Gastroesophageal sphincter (tissue), 4 donors: ENCODE measurements around the gene ADM2. TPM values are rescaled to one million over a fixed set of nuclear protein-coding genes. Genes with fewer than 3 reads are reported as not detected.

ENCODE experiments used
- ATAC-seq: fragments of 150-250 bp; one replicate; pipeline ENCODE4 v1.9.1; 2016; ENCODE audit warnings: mild to moderate bottlenecking, moderate library complexity
- H3K27ac ChIP-seq, 4 donors: fragments of 200-600 bp; sonication (generic) in 3 of 4; 1 replicate in 3 of 4; 2 replicates in 1 of 4; pipeline ENCODE4 v1.5.1; 2016 to 2019
- H3K27me3 ChIP-seq: fragments of 200-600 bp; sonication (generic); one replicate; pipeline ENCODE4 v1.5.1; 2019
- H3K36me3 ChIP-seq, 2 donors: fragments of 200-600 bp; sonication (generic); one replicate each; pipeline ENCODE4 v1.5.1; 2019; ENCODE audit warnings: control low read depth in 1 of 2
- H3K4me1 ChIP-seq, 3 donors: fragments of 200-600 bp; sonication (generic); 1 replicate in 2 of 3; 2 replicates in 1 of 3; pipeline ENCODE4 v1.5.1; 2016 to 2019; ENCODE audit warnings: control low read depth in 2 of 3
- H3K4me3 ChIP-seq, 2 donors: fragments of 200-600 bp; sonication (generic); one replicate each; pipeline ENCODE4 v1.5.1; 2019; ENCODE audit warnings: mild to moderate bottlenecking in 1 of 2, moderate library complexity in 1 of 2
- H3K9me3 ChIP-seq, 3 donors: fragments of 200-600 bp; sonication (generic); one replicate each; pipeline ENCODE4 v1.5.1; 2017 to 2019; ENCODE audit warnings: control low read depth in 2 of 3
- CTCF ChIP-seq, 4 experiments: fragments of 200-600 bp in 2 of 4; fragments of 450-650 bp in 2 of 4; sonication (generic) in 1 of 4; IDR thresholded peaks; one replicate each; pipeline ENCODE4 v1.5.1; 2017 to 2019; ENCODE audit warnings: antibody characterized with exemption in 4 of 4, mild to moderate bottlenecking in 2 of 4, moderate library complexity in 2 of 4
- EP300 ChIP-seq: sonication (generic); formaldehyde crosslinking; IDR thresholded peaks from one replicate; pipeline ENCODE4 v1.6.1; 2017; ENCODE audit warnings: antibody characterized with exemption, mild to moderate bottlenecking
- POLR2A ChIP-seq, 2 donors: fragments of 450-650 bp; IDR thresholded peaks; one replicate each; pipeline ENCODE4 v1.6.1; 2017; ENCODE audit warnings: antibody characterized with exemption in 2 of 2, mild to moderate bottlenecking in 2 of 2, moderate library complexity in 1 of 2
- POLR2AphosphoS5 ChIP-seq: sonication (generic); formaldehyde crosslinking; IDR thresholded peaks from one replicate; pipeline ENCODE4 v1.6.1; 2017; ENCODE audit warnings: antibody characterized with exemption
- WGBS, 2 donors: methylation state at CpG; one replicate each; pipeline ENCODE4 v1.1.5; 2018; ENCODE audit warnings: low coverage in 1 of 2; 5-methylcytosine and 5-hydroxymethylcytosine counted together
- total RNA-seq, 4 donors: library from RNA; depleted of rRNA; stranded (reverse); fragments of >200 nt; gene quantifications; one replicate each; pipeline ENCODE4 v1.1.0, GENCODE V29; 2016

Gene ADM2
- total RNA-seq, 4 donors from 2014 or later: 0.40 TPM; not detected in 3

- no peaks in the 10 kb centered on the region for H3K27me3 ChIP-seq
- H3K4me1 ChIP-seq: peaks cover 4 to 36% (median 23%) of the 10 kb centered on the region in 3 donors
- no peak overlapping the region for H3K27ac ChIP-seq
- TF ChIP-seq CTCF (IDR thresholded peaks at IDR 0.05) (no peak), POLR2A (IDR thresholded peaks at IDR 0.05) (no peak), EP300 (no peak), POLR2AphosphoS5 (no peak)
- no peak for ATAC-seq
- no CpG with 5 or more reads among the region's 44 CpGs for WGBS, 2 donors
- no peaks in the 10 kb centered on the region for H3K9me3 ChIP-seq
- no peak overlapping the region for H3K4me3 ChIP-seq
- peaks cover 0 to 42% of the 10 kb centered on the region in 2 donors for H3K36me3 ChIP-seq
These were observed 23.2 kb downstream of the ADM2 start for GRCh38 chr22:50504369-50505211.

GRCh38 chr22:50505276-50505775, 24.0 kb downstream of the ADM2 start:
- no peak overlapping the region for H3K4me3 ChIP-seq

GRCh38 chr22:50505776-50506610, 24.6 kb downstream of the ADM2 start:
- Histone ChIP-seq H3K4me3 (peak overlapping the region in 1 of 2 donors; percentile 93), H3K27me3 (no peaks in the 10 kb centered on the region), H3K9me3 (no peaks in the 10 kb centered on the region), H3K27ac (peak overlapping the region in 1 of 4 donors; percentile 91), H3K4me1 (peaks cover 4 to 44% (median 23%) of the 10 kb centered on the region in 3 donors), H3K36me3 (peaks cover 0 to 42% of the 10 kb centered on the region in 2 donors)
- ATAC-seq: no peak
- TF ChIP-seq POLR2AphosphoS5 (no peak), CTCF (IDR thresholded peaks at IDR 0.05) (no peak), POLR2A (IDR thresholded peaks at IDR 0.05) (no peak), EP300 (no peak)
- WGBS, 2 donors: 100% methylated on average over 1 of the region's 41 CpGs; no CpG with 5 or more reads in 1 of the 2 donors

More at GRCh38 chr22:50505276-50505775, 24.0 kb downstream of the ADM2 start:
- peaks cover 4 to 44% (median 23%) of the 10 kb centered on the region in 3 donors for H3K4me1 ChIP-seq
- TF ChIP-seq CTCF (IDR thresholded peaks at IDR 0.05): no peak
- TF ChIP-seq POLR2AphosphoS5: no peak
- TF ChIP-seq EP300: no peak
- TF ChIP-seq POLR2A (IDR thresholded peaks at IDR 0.05): no peak
- ATAC-seq: no peak
- H3K27ac ChIP-seq: no peak overlapping the region
- no peaks in the 10 kb centered on the region for H3K9me3 ChIP-seq
- H3K27me3 ChIP-seq: no peaks in the 10 kb centered on the region
- H3K36me3 ChIP-seq: peaks cover 0 to 42% of the 10 kb centered on the region in 2 donors
- no CpG with 5 or more reads among the region's 14 CpGs for WGBS, 2 donors

- Histone ChIP-seq H3K4me1 (peaks cover 4 to 44% (median 23%) of the 10 kb centered on the region in 3 donors), H3K27ac (peak overlapping the region; percentile 85 to 97 (median 90)), H3K4me3 (peak overlapping the region; percentile 90 to 93), H3K27me3 (no peaks in the 10 kb centered on the region), H3K9me3 (no peaks in the 10 kb centered on the region), H3K36me3 (peaks cover 0 to 47% of the 10 kb centered on the region in 2 donors)
- WGBS, 2 donors: 40% methylated on average over 2 of the region's 21 CpGs; no CpG with 5 or more reads in 1 of the 2 donors
- no peak for ATAC-seq
- no peak for TF ChIP-seq EP300
These were observed 25.5 kb downstream of the ADM2 start for GRCh38 chr22:50506611-50507420.
